Liver (tissue), 3 donors: Measurements from ENCODE around the gene MSI2.

Source experiments
- CTCF ChIP-seq: fragments of 150-350 bp; IDR thresholded peaks from 2 replicates; pipeline ENCODE4 v1.5.1; 2017; ENCODE audit warnings: improper control_type of control experiment, low read depth, low read length; ENCODE audit not compliant: missing input control
- GABPA ChIP-seq, 2 donors: IDR thresholded peaks in 1 of 2; conservative IDR thresholded peaks in 1 of 2; 2 replicates each; pipeline ENCODE4 v1.6.1; 2016; ENCODE audit warnings: antibody characterized with exemption in 2 of 2, mild to moderate bottlenecking in 1 of 2, moderate library complexity in 1 of 2
- RAD21 ChIP-seq, 2 donors: IDR thresholded peaks; 2 replicates each; pipeline ENCODE4 v1.6.1; 2016; ENCODE audit warnings: antibody characterized with exemption in 2 of 2, mild to moderate bottlenecking in 2 of 2
- RXRA ChIP-seq, 2 donors: IDR thresholded peaks; 2 replicates each; pipeline ENCODE4 v1.6.1; 2017 to 2018; ENCODE audit warnings: antibody characterized with exemption in 2 of 2, mild to moderate bottlenecking in 1 of 2
- SP1 ChIP-seq: IDR thresholded peaks from 2 replicates; pipeline ENCODE4 v1.6.1; 2018; ENCODE audit warnings: antibody characterized with exemption, mild to moderate bottlenecking
- TAF1 ChIP-seq: conservative IDR thresholded peaks from 2 replicates; pipeline ENCODE4 v1.6.1; 2016; ENCODE audit warnings: antibody characterized with exemption, mild to moderate bottlenecking
- ZBTB33 ChIP-seq: IDR thresholded peaks from 2 replicates; pipeline ENCODE4 v1.6.1; 2016; ENCODE audit warnings: antibody characterized with exemption
- TF ChIP-seq, protein P1 (sequence below): IDR thresholded peaks from 2 replicates; pipeline ENCODE4 v1.6.1; 2016; ENCODE audit warnings: antibody characterized with exemption
- TF ChIP-seq, protein P2 (sequence below): IDR thresholded peaks from 2 replicates; pipeline ENCODE4 v1.6.1; 2016; ENCODE audit warnings: antibody characterized with exemption, mild to moderate bottlenecking
- donor health status: healthy.
- donor health status: healthy.

DNA sequence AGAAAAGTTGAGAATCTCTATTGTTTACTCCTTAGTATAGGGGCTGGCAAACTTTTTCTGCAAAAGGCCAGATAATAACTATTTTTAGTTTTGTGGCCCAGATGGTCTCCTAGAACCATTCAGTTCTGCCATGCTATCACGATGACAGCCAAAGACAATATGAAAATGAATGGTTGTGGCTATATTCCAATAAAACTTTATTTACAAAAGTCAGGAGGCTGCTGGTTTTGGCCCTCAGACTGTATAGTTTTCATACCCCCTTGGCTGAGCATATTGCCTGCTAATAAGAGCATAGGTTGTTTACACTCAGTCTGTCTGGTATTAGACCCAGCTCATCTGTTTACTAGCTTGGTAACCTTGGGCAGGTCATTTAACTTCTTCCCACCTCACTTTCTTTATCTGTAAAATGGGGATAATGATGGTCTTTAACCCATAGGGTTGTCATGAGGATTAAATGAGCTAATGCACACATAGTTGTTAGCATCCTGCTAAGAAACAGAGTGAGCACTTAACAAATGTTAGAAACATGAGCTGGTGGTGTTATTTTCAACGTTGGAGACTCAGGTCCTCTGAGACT is 156.3 kb downstream of the MSI2 start:
- TF ChIP-seq CTCF (no peak), SP1 (no peak), GABPA (IDR thresholded peaks at IDR 0.05 in 1 of 2, conservative IDR thresholded peaks at IDR 0.05 in 1 of 2) (no peak), TAF1 (no peak), RXRA (IDR thresholded peaks at IDR 0.05) (no peak), RAD21 (IDR thresholded peaks at IDR 0.05) (no peak), ZBTB33 (no peak)
- TF ChIP-seq, protein P1, sequence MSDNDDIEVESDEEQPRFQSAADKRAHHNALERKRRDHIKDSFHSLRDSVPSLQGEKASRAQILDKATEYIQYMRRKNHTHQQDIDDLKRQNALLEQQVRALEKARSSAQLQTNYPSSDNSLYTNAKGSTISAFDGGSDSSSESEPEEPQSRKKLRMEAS, result no peak
- TF ChIP-seq, protein P2, sequence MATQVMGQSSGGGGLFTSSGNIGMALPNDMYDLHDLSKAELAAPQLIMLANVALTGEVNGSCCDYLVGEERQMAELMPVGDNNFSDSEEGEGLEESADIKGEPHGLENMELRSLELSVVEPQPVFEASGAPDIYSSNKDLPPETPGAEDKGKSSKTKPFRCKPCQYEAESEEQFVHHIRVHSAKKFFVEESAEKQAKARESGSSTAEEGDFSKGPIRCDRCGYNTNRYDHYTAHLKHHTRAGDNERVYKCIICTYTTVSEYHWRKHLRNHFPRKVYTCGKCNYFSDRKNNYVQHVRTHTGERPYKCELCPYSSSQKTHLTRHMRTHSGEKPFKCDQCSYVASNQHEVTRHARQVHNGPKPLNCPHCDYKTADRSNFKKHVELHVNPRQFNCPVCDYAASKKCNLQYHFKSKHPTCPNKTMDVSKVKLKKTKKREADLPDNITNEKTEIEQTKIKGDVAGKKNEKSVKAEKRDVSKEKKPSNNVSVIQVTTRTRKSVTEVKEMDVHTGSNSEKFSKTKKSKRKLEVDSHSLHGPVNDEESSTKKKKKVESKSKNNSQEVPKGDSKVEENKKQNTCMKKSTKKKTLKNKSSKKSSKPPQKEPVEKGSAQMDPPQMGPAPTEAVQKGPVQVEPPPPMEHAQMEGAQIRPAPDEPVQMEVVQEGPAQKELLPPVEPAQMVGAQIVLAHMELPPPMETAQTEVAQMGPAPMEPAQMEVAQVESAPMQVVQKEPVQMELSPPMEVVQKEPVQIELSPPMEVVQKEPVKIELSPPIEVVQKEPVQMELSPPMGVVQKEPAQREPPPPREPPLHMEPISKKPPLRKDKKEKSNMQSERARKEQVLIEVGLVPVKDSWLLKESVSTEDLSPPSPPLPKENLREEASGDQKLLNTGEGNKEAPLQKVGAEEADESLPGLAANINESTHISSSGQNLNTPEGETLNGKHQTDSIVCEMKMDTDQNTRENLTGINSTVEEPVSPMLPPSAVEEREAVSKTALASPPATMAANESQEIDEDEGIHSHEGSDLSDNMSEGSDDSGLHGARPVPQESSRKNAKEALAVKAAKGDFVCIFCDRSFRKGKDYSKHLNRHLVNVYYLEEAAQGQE, result no peak
